ENCODE measurements around the gene RBMX.

Gene RBMX

DNA sequence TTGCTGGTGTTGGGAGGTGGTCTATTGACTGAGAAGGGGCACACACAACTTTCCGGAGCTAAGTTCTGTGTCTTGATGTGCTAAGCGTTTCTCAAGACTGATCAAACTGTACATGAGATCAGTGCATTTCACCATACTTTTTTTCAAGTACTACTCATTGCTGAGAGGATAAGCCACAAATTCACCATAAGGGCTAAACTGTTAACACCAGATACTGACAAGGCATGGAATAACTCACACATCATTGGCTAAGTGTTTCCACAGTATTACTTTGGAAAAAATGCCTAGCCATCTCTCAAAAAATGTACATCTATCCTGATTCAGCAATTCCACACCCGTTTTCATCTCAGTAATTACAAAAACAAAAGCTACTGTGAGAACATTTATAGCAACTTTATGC lies 13.0 kb downstream of the RBMX start:
- ATAC-seq (ENCODE audit: low read depth) (no peak), DNase-seq (ENCODE audit: low spot score in 2 of 2) (no peak)
- Mint-ChIP-seq H3K4me3 (no peak overlapping the region), H3K4me1 (peaks cover 3% of the 10 kb centered on the region), H3K27ac (no peak overlapping the region), H3K36me3 (peaks cover 15% of the 10 kb centered on the region), H3K9me3 (no peaks in the 10 kb centered on the region), H3K27me3 (no peaks in the 10 kb centered on the region)

DNA sequence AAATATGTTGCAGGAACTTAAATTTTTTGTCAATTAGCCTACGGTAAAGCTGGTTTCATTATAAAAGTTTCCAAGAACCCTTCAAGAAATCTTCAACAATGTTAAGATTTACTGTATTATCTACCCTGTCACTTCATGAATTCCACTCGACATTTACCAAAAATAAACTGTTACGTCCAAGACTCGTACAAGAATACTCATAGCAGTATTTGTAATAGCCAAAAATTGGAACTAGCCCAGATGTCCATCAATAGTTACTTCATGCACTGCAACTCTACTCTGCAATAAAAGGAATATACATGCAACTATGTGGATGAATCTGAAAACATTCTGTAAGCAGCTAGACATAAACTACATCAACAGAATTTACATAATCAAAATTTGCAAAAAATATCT lies 13.4 kb downstream of the RBMX start:
- Mint-ChIP-seq H3K27me3 (no peaks in the 10 kb centered on the region), H3K36me3 (peaks cover 15% of the 10 kb centered on the region), H3K27ac (no peak overlapping the region), H3K4me1 (peaks cover 3% of the 10 kb centered on the region), H3K9me3 (no peaks in the 10 kb centered on the region), H3K4me3 (no peak overlapping the region)
- DNase-seq (ENCODE audit: low spot score in 2 of 2) (no peak), ATAC-seq (ENCODE audit: low read depth) (no peak)

DNA sequence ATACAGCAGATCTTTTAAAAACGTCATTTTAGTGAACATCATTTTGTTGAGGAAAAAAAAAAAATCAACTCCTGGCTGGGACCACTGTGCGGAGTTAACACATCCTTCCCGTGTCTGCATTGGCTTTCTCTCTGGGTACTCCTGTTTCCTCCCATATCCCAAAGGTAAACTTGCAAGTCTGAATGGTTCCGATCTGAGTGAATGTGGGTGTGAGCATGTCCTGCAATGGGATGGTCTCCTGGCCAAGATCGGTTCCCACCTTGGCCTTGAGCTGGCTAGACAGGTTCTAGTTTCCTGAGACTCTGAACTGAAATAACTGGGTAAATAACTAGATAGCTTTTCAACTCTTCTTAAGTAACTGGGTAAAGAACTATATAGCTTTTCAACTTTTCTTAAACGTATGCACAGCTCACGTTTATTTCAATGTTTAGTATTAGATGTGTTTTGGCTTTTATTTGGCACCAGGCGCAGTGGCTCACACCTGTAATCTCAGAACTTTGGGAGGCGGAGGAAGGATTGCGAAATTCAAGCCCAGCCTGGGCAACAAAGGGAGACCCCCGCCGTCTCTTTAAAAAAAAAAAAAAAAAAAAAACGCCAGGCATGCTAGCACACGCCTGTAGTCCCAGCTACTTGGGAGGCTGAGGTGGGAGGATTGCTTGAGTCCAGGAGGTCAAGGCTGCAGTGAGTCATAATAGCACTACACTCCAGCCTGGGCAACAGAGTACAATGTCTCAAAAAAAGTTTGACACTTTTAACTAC lies 14.0 kb downstream of the RBMX start:
- Mint-ChIP-seq H3K27ac (no peak overlapping the region), H3K36me3 (peaks cover 14% of the 10 kb centered on the region)

DNA sequence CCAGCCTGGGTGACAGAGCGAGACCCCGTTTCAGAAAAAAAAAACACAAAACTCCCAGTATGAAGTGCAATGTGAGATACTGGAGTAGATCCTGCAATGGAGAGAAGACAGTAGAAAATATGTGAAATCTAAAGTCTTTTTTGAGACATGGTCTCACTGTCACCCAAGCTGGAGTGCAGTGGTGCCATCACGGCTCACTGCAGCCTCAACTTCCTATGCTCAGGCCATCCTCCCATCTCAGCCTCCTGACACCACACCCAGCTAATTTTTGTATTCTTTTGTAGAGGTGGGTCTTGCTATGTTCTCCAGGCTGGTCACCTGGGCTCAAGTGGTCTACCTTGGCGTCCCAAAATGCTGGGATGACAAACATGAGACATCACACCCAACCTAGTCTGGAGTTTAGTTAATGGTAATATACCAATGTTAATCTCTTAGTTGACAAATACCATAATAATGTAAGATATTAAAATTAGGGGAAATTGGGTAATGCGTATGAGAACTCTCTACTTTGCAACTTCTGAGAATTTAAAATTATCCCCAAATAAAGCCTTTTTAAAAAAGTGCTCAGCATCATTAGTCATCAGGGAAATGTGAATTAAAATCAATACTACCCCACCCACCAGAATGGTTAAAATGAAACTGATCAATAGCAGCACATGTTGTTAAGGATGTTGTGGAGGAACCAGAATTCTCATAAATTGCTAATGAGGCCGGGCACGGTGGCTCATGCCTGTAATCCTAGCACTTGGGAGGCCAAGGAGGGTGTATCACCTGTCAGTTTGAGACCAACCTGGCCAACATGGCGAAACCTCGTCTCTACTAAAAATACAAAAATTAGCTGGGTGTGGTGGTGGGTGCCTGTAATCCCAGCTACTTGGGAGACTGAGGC lies 15.0 kb downstream of the RBMX start:
- ATAC-seq (ENCODE audit: low read depth) (no peak), DNase-seq (ENCODE audit: low spot score in 2 of 2) (no peak)
- H3K36me3 Mint-ChIP-seq, result peaks cover 19% of the 10 kb centered on the region
- H3K9me3 Mint-ChIP-seq, result no peaks in the 10 kb centered on the region
- no peak overlapping the region for H3K27ac Mint-ChIP-seq
- peaks cover 6% of the 10 kb centered on the region for H3K4me1 Mint-ChIP-seq
- H3K27me3 Mint-ChIP-seq, result no peaks in the 10 kb centered on the region
- no peak overlapping the region for H3K4me3 Mint-ChIP-seq

More for the DNA sequence above, 14.0 kb downstream of the RBMX start:
- Mint-ChIP-seq H3K27me3 (no peaks in the 10 kb centered on the region), H3K4me3 (no peak overlapping the region), H3K9me3 (no peaks in the 10 kb centered on the region), H3K4me1 (peaks cover 6% of the 10 kb centered on the region)
- DNase-seq (ENCODE audit: low spot score in 2 of 2), result no peak
- no peak for ATAC-seq (ENCODE audit: low read depth)

DNA sequence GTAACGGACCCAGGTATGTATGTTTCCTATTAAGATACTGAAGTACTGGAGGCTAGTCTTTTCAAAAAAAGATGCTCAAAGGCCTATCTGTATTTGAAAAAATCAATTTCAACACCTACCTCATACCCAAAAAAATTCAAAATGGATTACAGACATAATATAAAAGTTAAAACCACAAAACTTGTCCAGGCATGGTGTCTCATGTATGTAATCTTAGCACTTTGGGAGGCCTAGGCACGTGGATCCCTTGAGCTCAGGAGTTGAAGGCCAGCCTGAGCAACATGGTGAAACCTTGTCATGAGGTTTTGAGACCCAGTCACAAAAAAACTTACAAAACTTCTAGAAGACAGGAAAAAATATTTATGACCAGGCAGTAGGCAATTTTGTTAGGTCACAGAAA lies 16.7 kb downstream of the RBMX start:
- H3K27ac Mint-ChIP-seq, result no peak overlapping the region
- H3K36me3 Mint-ChIP-seq, result peaks cover 21% of the 10 kb centered on the region
- no peak for ATAC-seq (ENCODE audit: low read depth)
- H3K9me3 Mint-ChIP-seq, result no peaks in the 10 kb centered on the region
- peaks cover 3% of the 10 kb centered on the region for H3K4me1 Mint-ChIP-seq
- no peaks in the 10 kb centered on the region for H3K27me3 Mint-ChIP-seq
- no peak for DNase-seq (ENCODE audit: low spot score in 2 of 2)
- no peak overlapping the region for H3K4me3 Mint-ChIP-seq

DNA sequence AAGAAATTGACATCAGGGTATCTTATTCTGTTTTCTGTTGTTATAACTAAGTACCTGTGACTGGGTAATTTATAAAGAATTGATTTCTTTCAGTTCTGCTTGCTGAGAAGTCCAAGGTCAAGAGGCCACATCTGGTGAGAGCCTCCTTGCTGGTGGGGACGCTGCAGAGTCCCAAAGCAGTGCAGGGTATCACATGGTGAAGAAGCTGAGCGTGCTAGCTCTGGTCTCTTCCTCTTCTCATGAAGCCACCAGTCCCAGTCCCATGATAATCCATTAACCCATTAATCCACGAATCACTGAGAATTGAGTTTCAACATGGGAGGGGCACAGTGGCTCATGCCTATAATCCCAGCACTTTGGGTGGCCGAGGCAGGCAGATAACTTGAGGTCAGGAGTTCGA lies 18.0 kb downstream of the RBMX start:
- Mint-ChIP-seq H3K4me3 (no peak overlapping the region), H3K4me1 (peaks cover 11% of the 10 kb centered on the region), H3K27ac (no peak overlapping the region), H3K9me3 (no peaks in the 10 kb centered on the region), H3K27me3 (no peaks in the 10 kb centered on the region), H3K36me3 (peaks cover 29% of the 10 kb centered on the region)
- ATAC-seq (ENCODE audit: low read depth), result no peak
- no peak for DNase-seq (ENCODE audit: low spot score in 2 of 2)

DNA sequence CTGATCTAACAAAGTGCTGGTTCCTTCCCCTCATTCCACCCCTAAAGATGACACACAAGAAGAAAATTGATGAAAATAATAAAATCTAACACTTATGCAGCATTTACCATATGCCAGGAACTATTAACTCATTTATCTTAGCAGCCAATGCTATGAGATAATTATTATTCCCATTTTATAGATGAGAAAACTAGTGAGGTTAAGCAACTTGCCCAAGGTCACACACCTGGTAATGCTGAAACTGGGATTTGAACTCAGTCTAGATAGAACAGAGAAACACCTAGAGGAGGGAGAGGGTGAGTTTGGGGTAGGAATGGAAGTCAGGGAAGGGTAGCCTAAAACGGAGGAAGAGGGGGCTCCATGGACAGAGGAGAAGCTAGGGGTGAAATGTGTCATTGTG lies 18.6 kb downstream of the RBMX start:
- no peaks in the 10 kb centered on the region for H3K9me3 Mint-ChIP-seq
- no peaks in the 10 kb centered on the region for H3K27me3 Mint-ChIP-seq
- H3K27ac Mint-ChIP-seq, result peak overlapping the region; percentile 50
- H3K36me3 Mint-ChIP-seq, result peaks cover 26% of the 10 kb centered on the region
- no peak overlapping the region for H3K4me3 Mint-ChIP-seq
- H3K4me1 Mint-ChIP-seq, result peaks cover 11% of the 10 kb centered on the region
- ATAC-seq (ENCODE audit: low read depth), result no peak
- no peak for DNase-seq (ENCODE audit: low spot score in 2 of 2)

DNA sequence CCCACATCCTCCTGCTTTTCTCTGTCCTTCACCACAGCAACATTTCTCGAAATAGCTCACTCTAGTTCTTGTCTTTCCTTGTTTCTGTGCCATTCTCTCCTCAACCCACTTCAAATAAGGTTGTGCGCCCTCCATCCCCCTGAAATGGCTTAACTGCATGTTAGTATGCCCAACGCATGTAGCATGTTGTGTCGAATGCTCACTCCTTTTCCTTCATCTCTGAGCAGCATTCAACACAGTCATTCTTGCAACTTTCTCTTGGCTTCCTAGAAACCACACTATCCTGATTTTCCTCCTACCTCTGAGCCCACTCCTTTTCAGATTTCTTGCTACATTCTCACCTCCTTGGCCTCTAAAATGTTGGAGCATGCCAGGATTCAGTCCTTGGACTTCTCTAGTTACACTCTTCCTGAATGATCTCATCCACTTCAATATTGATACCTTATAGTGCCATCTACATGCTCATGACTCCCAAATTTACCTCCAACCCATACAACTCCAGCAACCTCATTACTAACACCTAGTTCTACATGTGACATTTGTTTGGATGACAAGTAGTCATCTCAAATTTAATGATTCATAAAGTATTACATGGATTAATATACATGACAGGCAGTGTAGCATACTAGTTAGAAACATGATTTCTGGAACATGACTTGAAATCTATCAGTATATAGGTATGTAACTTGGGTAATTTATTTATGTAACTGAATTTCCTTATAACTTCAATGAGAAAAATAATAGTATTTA lies 22.3 kb downstream of the RBMX start:
- no peak overlapping the region for H3K4me3 Mint-ChIP-seq
- DNase-seq (ENCODE audit: low spot score in 2 of 2) (no peak), ATAC-seq (ENCODE audit: low read depth) (no peak)
- H3K4me1 Mint-ChIP-seq, result peaks cover 22% of the 10 kb centered on the region
- H3K27me3 Mint-ChIP-seq, result no peaks in the 10 kb centered on the region
- H3K9me3 Mint-ChIP-seq, result no peaks in the 10 kb centered on the region
- peak overlapping the region; percentile 39 for H3K27ac Mint-ChIP-seq
- H3K36me3 Mint-ChIP-seq, result peaks cover 37% of the 10 kb centered on the region

DNA sequence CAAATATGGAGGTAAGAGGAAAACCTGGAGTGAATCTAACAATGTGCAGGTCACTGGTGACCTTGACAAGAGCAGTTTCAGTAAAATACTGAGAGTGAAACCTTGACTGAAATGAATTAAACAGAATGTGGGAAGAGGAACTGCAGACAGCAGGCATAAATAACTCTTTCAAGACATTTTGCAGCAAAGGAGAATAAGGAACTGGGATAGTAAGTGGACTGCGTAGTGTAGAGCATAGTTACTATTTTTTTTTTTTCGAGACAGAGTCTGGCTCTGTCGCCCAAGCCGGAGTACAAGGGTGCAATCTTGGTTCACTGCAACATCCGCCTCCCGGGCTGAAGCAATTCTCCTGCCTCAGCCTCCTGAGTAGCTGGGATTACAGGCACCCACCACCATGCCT lies 24.0 kb downstream of the RBMX start:
- Mint-ChIP-seq H3K9me3 (no peaks in the 10 kb centered on the region), H3K4me3 (peak overlapping the region; percentile 21), H3K27me3 (no peaks in the 10 kb centered on the region), H3K36me3 (peaks cover 38% of the 10 kb centered on the region), H3K4me1 (peaks cover 19% of the 10 kb centered on the region), H3K27ac (peak overlapping the region; percentile 45)
- DNase-seq (ENCODE audit: low spot score in 2 of 2), result no peak
- ATAC-seq (ENCODE audit: low read depth), result peak; percentile 44

DNA sequence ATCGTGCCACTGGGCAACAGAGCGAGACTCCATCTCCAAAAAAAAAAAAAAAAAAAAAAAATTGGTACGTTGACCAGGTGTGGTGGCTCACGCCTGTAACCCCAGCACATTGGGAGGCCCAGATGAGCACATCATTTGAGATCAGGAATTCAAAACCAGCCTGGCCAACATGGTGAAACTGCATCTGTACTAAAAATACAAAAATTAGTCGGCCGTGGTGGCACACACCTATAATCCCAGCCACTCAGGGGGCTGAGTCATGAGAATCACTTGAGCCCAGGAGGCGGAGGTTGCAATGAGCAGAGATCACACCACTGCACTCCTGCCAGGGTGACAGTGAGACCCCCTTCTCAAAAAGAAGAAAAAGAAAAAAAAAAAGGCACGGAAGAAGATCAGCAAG lies 24.5 kb downstream of the RBMX start:
- Mint-ChIP-seq H3K4me1 (peaks cover 19% of the 10 kb centered on the region), H3K9me3 (no peaks in the 10 kb centered on the region), H3K27ac (peak overlapping the region; percentile 45), H3K4me3 (no peak overlapping the region), H3K27me3 (no peaks in the 10 kb centered on the region), H3K36me3 (peaks cover 37% of the 10 kb centered on the region)
- ATAC-seq (ENCODE audit: low read depth), result no peak
- DNase-seq (ENCODE audit: low spot score in 2 of 2), result no peak

DNA sequence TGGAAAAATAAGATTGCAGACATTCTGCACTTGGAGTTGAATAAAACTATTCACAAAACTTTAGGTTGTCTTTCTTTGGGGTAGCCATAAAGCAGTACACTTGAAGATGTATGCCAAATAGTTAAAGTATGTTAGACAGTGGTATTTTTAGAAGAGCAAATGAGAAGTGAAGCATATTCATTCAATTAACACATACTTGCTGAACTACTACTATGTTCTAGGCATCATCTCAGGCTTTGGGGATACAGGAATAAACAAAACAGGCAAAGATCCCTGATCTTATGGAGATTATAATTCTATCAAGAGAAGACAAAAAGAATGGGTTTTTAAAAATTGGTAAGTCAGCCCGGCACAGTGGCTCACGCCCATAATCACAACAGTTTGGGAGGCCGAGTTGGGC lies 29.0 kb downstream of the RBMX start:
- Mint-ChIP-seq H3K27ac (no peak overlapping the region), H3K27me3 (no peaks in the 10 kb centered on the region), H3K4me3 (no peak overlapping the region), H3K4me1 (peaks cover 9% of the 10 kb centered on the region), H3K9me3 (no peaks in the 10 kb centered on the region), H3K36me3 (peaks cover 24% of the 10 kb centered on the region)
- DNase-seq (ENCODE audit: low spot score in 2 of 2) (no peak), ATAC-seq (ENCODE audit: low read depth) (no peak)

DNA sequence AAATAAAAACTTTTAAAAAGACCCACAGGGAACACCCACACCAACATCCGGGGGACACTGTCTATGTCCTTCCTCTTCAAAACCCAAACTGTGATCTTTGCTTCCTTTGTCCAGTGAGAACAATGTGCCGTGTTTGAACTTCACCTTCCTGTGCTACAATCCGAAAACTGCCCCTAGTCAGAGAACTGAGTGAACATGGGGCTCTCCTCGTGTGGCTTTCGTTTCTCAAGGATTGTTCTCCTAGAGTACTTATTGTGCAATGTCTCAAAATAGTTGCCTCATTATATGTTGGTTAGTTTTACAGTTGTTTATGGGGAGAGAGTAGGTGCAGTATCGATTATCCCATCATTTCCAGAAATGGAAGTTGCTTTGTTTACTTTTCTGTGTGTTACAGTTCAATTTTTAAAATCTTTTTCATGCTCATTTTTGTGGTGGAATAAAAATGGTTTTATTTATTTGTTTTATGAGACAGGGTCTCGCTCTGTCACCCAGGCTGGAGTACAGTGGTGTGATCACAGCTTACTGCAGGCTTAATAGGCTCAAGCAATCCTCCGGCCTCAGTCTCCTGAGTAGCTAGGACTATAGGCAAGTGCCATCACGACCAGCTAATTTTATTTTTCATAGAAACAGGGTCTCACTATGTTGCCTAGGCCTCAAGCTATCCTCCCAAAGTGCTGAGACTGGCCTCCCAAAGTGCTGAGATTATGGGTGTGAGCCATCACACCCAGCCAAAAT lies 29.9 kb downstream of the RBMX start:
- DNase-seq (ENCODE audit: low spot score in 2 of 2), result no peak
- no peak overlapping the region for H3K4me3 Mint-ChIP-seq
- no peak overlapping the region for H3K27ac Mint-ChIP-seq
- H3K4me1 Mint-ChIP-seq, result peaks cover 5% of the 10 kb centered on the region
- peaks cover 25% of the 10 kb centered on the region for H3K36me3 Mint-ChIP-seq
- H3K9me3 Mint-ChIP-seq, result no peaks in the 10 kb centered on the region
- no peak for ATAC-seq (ENCODE audit: low read depth)
- no peaks in the 10 kb centered on the region for H3K27me3 Mint-ChIP-seq

DNA sequence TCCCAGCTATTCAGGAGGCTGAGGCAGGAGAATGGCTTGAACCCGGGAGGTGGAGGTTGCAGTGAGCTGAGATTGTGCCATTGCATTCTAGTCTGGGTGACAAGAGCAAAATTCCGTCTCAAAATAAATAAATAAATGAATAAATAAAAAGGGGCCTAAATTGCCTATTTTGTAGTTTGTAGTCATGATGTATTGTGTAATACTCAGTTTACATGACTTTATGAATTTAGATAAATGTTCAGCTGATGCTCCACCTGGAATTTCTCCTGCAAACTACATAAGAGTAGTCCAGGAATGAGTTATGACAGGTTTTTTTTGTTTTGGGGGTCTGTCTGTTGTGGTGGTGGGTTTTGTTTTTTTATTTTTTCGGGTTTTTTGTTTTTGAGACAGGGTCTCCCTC lies 31.1 kb downstream of the RBMX start:
- no peak for DNase-seq (ENCODE audit: low spot score in 2 of 2)
- Mint-ChIP-seq H3K27me3 (no peaks in the 10 kb centered on the region), H3K4me3 (no peak overlapping the region), H3K36me3 (peaks cover 25% of the 10 kb centered on the region), H3K9me3 (no peaks in the 10 kb centered on the region), H3K4me1 (peaks cover 5% of the 10 kb centered on the region), H3K27ac (no peak overlapping the region)
- no peak for ATAC-seq (ENCODE audit: low read depth)

Measured in memory B cell (primary cell).